DOHH2 (cell line): ENCODE data around the gene MAGOH.

Experiments
- EZH2phosphoT487 ChIP-seq: fragments of 200-600 bp; sonication (generic); IDR thresholded peaks from 2 replicates; pipeline ENCODE4 v1.6.1; 2017; ENCODE audit warnings: borderline replicate concordance, mild to moderate bottlenecking, antibody characterized with exemption, low read length, moderate library complexity, mixed read lengths
- TF ChIP-seq, protein P1 (sequence below): fragments of 200-600 bp; sonication (generic); IDR thresholded peaks from one replicate; pipeline ENCODE4 v1.5.1; 2014; ENCODE audit warnings: antibody characterized with exemption, mild to moderate bottlenecking, low read depth, low read length; ENCODE audit not compliant: poor library complexity, severe bottlenecking

DNA sequence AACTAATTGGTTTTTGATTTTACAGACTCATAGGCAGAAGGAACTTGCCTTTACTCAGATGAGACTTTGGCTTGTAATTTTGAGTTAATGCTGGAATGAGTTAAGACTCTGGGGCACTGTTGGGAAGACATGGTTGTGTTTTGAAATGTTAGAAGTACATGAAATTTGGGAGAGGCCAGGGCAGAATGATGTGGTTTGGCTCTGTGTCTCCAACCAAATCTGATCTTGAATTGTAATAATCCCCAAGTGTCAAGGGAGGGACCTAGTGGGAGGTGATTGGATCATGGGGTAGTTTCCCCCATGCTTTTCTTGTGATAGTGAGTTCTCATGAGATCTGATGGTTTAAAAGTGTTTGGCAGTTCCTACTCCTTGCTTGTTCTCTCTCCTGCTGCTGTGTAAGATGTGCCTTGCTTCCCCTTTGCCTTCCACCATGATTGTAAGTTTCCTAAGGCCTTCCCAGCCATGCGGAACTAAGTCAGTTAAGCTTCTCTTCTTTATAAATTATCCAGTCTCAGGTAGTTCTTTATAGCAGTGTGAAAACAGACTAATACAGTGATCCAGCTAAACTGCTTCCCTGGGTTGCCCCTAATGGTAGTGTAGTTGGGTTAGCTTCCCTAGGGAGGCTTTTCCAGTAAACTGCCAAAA lies 31.5 kb downstream of the MAGOH start:
- TF ChIP-seq, protein P1, sequence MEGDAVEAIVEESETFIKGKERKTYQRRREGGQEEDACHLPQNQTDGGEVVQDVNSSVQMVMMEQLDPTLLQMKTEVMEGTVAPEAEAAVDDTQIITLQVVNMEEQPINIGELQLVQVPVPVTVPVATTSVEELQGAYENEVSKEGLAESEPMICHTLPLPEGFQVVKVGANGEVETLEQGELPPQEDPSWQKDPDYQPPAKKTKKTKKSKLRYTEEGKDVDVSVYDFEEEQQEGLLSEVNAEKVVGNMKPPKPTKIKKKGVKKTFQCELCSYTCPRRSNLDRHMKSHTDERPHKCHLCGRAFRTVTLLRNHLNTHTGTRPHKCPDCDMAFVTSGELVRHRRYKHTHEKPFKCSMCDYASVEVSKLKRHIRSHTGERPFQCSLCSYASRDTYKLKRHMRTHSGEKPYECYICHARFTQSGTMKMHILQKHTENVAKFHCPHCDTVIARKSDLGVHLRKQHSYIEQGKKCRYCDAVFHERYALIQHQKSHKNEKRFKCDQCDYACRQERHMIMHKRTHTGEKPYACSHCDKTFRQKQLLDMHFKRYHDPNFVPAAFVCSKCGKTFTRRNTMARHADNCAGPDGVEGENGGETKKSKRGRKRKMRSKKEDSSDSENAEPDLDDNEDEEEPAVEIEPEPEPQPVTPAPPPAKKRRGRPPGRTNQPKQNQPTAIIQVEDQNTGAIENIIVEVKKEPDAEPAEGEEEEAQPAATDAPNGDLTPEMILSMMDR = no peak
- TF ChIP-seq EZH2phosphoT487 = no peak
